HG02678 (cell line): ENCODE results near the gene L3MBTL1.

Experiments
- ATAC-seq: cut with Tn5 transposase; IDR thresholded peaks from one replicate; pipeline ENCODE4 v1.9.1; 2021; ENCODE audit warnings: mild to moderate bottlenecking, moderate library complexity; ENCODE audit not compliant: unreplicated experiment

Gene L3MBTL1

GRCh38 chr20:43534791-43535350 is 27.4 kb downstream of the L3MBTL1 start:
- no peak for ATAC-seq

- ATAC-seq: no peak
These were observed 28.0 kb downstream of the L3MBTL1 start for GRCh38 chr20:43535370-43536004.

GRCh38 chr20:43536041-43536816 is 28.7 kb downstream of the L3MBTL1 start:
- ATAC-seq: no peak

GRCh38 chr20:43536817-43537440 is 29.4 kb downstream of the L3MBTL1 start:
- no peak for ATAC-seq

GRCh38 chr20:43537921-43538877 is 30.7 kb downstream of the L3MBTL1 start:
- ATAC-seq: no peak

- ATAC-seq: no peak
These were observed 31.6 kb downstream of the L3MBTL1 start for GRCh38 chr20:43538878-43539700.

GRCh38 chr20:43539975-43540672 is 32.6 kb downstream of the L3MBTL1 start:
- no peak for ATAC-seq

- no peak for ATAC-seq
These were observed 33.2 kb downstream of the L3MBTL1 start for GRCh38 chr20:43540673-43541060.

GRCh38 chr20:43541214-43541613 is 33.7 kb downstream of the L3MBTL1 start:
- ATAC-seq: no peak

- ATAC-seq: no peak
These were observed 34.7 kb downstream of the L3MBTL1 start for GRCh38 chr20:43542161-43542560.

- ATAC-seq: no peak
These were observed 35.2 kb downstream of the L3MBTL1 start for GRCh38 chr20:43542674-43543073.

GRCh38 chr20:43543138-43543537 is 35.6 kb downstream of the L3MBTL1 start:
- no peak for ATAC-seq

- no peak for ATAC-seq
These were observed 37.0 kb downstream of the L3MBTL1 start for GRCh38 chr20:43544501-43544900.

GRCh38 chr20:43545837-43546578 is 38.5 kb downstream of the L3MBTL1 start:
- ATAC-seq: no peak

GRCh38 chr20:43548273-43548880 is 40.9 kb downstream of the L3MBTL1 start:
- no peak for ATAC-seq

GRCh38 chr20:43549416-43550065 is 42.0 kb downstream of the L3MBTL1 start:
- no peak for ATAC-seq

GRCh38 chr20:43550456-43550855 is 43.0 kb downstream of the L3MBTL1 start:
- no peak for ATAC-seq

GRCh38 chr20:43554369-43554768 is 46.9 kb downstream of the L3MBTL1 start:
- ATAC-seq: no peak
